IMR-90 (cell line): ENCODE measurements around the gene ZNF700.
A peak's percentile ranks its signal among the peaks of the same experiment; 100 is the strongest.

Experiments
- CTCF ChIP-seq: conservative IDR thresholded peaks from 2 replicates; pipeline ENCODE4 v1.5.1; 2012; ENCODE audit warnings: mild to moderate bottlenecking, low read depth, low read length, improper control_type of control experiment
- NFE2L2 ChIP-seq: fragments of 150-350 bp; IDR thresholded peaks from 2 replicates; pipeline ENCODE4 v1.6.1; 2016; ENCODE audit warnings: low read depth, mild to moderate bottlenecking, low read length

- TF ChIP-seq CTCF (peak; percentile 70), NFE2L2 (no peak)
Measured at GRCh38 chr19:11881151-11881800, 43.6 kb upstream of the ZNF700 start.
